ENCODE measurements around the gene CIB2.

CIB2 gene

GRCh38 chr15:78061963-78062427 lies 69.2 kb downstream of the CIB2 start:
- peak overlapping the region; percentile 56 for H3K27ac ChIP-seq (ENCODE audit: extremely low read depth, low read depth, low read length)
- CTCF ChIA-PET, result interaction anchor here (0.6 to 1.0 kb wide), 5 partner anchors 10 to 453 kb away, joined by 3 to 6 read pairs (median 3); no protein-coding TSS in a partner anchor
- peak overlapping the region; percentile 9 for H3K4me3 ChIP-seq (ENCODE audit: low read depth, low read length)
- TF ChIP-seq ZBTB17 (tag by site-specific recombination; IDR thresholded peaks at IDR 0.05) (peak; percentile 57), ZXDB (tag by site-specific recombination; IDR thresholded peaks at IDR 0.05) (peak; percentile 46), KLF9 (tag by site-specific recombination; IDR thresholded peaks at IDR 0.05; ENCODE audit: low read depth) (no peak), ZNF37A (tag by site-specific recombination; IDR thresholded peaks at IDR 0.05) (no peak), ZIC2 (tag by site-specific recombination; IDR thresholded peaks at IDR 0.05) (peak; percentile 34; the same call in 1 of the 2 replicates), KLF1 (tag by site-specific recombination; IDR thresholded peaks at IDR 0.05) (no peak), FEZF1 (tag by site-specific recombination; IDR thresholded peaks at IDR 0.05) (peak; percentile 61), ZSCAN30 (tag by site-specific recombination; IDR thresholded peaks at IDR 0.05) (no peak), TCF7L2 (IDR thresholded peaks at IDR 0.05; ENCODE audit: borderline replicate concordance, low read depth, low read length) (0 out of 2 replicates have a peak, but pooled peaks have one; percentile 19), ZNF221 (tag by site-specific recombination; IDR thresholded peaks at IDR 0.05; ENCODE audit: borderline replicate concordance) (no peak), PRDM6 (tag by site-specific recombination; IDR thresholded peaks at IDR 0.05) (peak; percentile 60), PBX3 (CRISPR knock-in tag; IDR thresholded peaks at IDR 0.05) (no peak), ZNF140 (tag by site-specific recombination; IDR thresholded peaks at IDR 0.05) (no peak), ZNF266 (tag by site-specific recombination; IDR thresholded peaks at IDR 0.05; ENCODE audit: low read depth) (no peak), ZNF302 (tag by site-specific recombination; IDR thresholded peaks at IDR 0.05; ENCODE audit: low read depth) (no peak)
- TF ChIP-seq, protein P1, sequence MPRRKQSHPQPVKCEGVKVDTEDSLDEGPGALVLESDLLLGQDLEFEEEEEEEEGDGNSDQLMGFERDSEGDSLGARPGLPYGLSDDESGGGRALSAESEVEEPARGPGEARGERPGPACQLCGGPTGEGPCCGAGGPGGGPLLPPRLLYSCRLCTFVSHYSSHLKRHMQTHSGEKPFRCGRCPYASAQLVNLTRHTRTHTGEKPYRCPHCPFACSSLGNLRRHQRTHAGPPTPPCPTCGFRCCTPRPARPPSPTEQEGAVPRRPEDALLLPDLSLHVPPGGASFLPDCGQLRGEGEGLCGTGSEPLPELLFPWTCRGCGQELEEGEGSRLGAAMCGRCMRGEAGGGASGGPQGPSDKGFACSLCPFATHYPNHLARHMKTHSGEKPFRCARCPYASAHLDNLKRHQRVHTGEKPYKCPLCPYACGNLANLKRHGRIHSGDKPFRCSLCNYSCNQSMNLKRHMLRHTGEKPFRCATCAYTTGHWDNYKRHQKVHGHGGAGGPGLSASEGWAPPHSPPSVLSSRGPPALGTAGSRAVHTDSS (tag by site-specific recombination; IDR thresholded peaks at IDR 0.05), result no peak
- H3K36me3 ChIP-seq (ENCODE audit: control insufficient read depth in 2 of 2, insufficient read depth in 1 of 2, low read length in 2 of 2), result no peaks in the 10 kb centered on the region; a peak in 1 of 3 replicates
- POLR2A ChIA-PET, result interaction anchor here (0.6 to 1.3 kb wide), 3 partner anchors 10 to 21 kb away, joined by 3 to 5 read pairs (median 4); no protein-coding TSS in a partner anchor
- H3K9me3 ChIP-seq (ENCODE audit: control insufficient read depth, insufficient read depth, low read depth, low read length), result no peaks in the 10 kb centered on the region
- H3K4me1 ChIP-seq (ENCODE audit: control insufficient read depth, insufficient read depth, low read length), result peaks cover 37% of the 10 kb centered on the region

DNA sequence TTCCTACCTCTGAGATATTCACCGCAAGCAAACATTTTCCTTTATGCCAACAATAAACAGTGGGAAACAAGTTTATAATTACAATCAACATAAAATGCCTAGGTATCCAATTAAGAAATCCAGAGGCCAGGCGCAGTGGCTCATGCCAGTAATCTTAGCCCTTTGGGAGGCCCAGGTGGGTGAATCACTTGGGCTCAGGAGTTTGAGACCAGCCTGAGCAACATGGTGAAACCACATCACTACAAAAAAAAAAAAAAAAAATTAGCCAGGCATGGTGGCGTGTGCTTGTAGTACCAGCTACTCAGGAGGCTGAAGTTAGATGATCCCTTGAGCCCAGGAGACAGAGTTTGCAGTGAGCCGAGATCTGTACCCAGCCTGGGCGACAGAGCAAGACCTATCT lies 71.0 kb downstream of the CIB2 start:
- Histone ChIP-seq H3K4me1 (ENCODE audit: control insufficient read depth, insufficient read depth, low read length) (peaks cover 24% of the 10 kb centered on the region), H3K36me3 (ENCODE audit: control insufficient read depth in 2 of 2, insufficient read depth in 1 of 2, low read length in 2 of 2) (no peaks in the 10 kb centered on the region; a peak in 1 of 3 replicates), H3K27ac (ENCODE audit: extremely low read depth, low read depth, low read length) (no peak overlapping the region), H3K9me3 (ENCODE audit: control insufficient read depth, insufficient read depth, low read depth, low read length) (no peaks in the 10 kb centered on the region), H3K4me3 (ENCODE audit: low read depth, low read length) (no peak overlapping the region)
- ChIA-PET CTCF (interaction anchor here (1.2 to 1.5 kb wide), 2 partner anchors 53 to 150 kb away, joined by 3 read pairs; no protein-coding TSS in a partner anchor), POLR2A (no interaction called here)
- TF ChIP-seq ZBTB8A (tag by site-specific recombination; IDR thresholded peaks at IDR 0.05), result peak; percentile 20; the same call in 1 of the 2 replicates
- TF ChIP-seq, protein P2, sequence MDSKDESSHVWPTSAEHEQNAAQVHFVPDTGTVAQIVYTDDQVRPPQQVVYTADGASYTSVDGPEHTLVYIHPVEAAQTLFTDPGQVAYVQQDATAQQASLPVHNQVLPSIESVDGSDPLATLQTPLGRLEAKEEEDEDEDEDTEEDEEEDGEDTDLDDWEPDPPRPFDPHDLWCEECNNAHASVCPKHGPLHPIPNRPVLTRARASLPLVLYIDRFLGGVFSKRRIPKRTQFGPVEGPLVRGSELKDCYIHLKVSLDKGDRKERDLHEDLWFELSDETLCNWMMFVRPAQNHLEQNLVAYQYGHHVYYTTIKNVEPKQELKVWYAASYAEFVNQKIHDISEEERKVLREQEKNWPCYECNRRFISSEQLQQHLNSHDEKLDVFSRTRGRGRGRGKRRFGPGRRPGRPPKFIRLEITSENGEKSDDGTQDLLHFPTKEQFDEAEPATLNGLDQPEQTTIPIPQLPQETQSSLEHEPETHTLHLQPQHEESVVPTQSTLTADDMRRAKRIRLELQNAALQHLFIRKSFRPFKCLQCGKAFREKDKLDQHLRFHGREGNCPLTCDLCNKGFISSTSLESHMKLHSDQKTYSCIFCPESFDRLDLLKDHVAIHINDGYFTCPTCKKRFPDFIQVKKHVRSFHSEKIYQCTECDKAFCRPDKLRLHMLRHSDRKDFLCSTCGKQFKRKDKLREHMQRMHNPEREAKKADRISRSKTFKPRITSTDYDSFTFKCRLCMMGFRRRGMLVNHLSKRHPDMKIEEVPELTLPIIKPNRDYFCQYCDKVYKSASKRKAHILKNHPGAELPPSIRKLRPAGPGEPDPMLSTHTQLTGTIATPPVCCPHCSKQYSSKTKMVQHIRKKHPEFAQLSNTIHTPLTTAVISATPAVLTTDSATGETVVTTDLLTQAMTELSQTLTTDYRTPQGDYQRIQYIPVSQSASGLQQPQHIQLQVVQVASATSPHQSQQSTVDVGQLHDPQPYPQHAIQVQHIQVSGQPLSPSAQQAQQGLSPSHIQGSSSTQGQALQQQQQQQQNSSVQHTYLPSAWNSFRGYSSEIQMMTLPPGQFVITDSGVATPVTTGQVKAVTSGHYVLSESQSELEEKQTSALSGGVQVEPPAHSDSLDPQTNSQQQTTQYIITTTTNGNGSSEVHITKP (tag by site-specific recombination; IDR thresholded peaks at IDR 0.05), result no peak
